Islet of Langerhans (tissue), 1 donor: Measurements from ENCODE around the gene NUP54.

ENCODE experiments used
- FAIRE-seq: peaks from one replicate; lab custom pipeline; 2011; peaks lifted over from hg19 to GRCh38; lab: Jason Lieb, UNC

Gene NUP54

DNA sequence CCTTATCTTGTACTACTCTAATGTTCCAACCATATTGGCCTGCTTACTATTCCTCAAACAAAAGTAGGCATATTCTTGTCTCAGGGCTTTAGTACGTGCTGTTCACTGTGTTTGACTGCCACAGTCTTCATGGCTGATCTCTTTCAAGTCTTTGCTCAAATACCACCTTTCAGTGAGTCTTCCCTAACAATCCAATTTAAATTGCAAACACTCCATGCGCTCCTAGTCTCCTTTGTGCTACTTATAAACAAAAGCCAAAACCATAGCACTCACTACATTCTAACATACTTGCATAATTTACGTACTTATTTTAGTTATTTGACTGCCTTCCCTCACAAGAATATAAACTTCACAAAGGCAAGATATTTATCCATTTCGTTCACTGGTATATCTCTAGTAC is 75.4 kb downstream of the NUP54 start:
- no peak for FAIRE-seq

DNA sequence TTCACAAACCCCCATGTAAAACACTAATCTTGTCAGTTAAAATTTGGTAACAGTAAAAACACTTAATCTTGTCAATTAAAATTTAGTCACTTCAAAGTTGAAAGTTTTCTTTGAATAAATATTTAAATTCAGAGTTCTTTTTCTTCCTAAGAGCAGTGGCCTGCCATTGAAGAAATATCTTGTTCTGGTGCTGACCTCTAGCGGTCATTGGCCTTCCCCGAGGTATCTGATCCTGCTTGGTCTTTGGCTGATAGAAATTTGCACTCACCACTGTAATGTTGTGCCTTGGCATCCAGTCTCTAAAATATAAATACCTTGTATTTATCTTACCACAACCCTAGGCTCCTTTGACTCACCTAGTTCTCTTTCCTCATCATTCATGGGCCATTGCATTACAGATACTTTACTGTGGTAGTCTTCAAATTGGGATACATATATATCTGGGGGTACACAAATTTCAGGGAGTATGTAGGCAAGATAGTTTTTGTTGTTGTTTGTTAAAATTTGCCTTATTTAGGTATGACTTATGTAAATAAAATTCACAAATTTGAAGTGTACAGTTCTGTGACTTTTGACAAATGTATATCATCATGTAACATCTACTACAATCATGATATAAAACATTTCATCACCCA is 80.4 kb downstream of the NUP54 start:
- FAIRE-seq: peak; percentile 96

DNA sequence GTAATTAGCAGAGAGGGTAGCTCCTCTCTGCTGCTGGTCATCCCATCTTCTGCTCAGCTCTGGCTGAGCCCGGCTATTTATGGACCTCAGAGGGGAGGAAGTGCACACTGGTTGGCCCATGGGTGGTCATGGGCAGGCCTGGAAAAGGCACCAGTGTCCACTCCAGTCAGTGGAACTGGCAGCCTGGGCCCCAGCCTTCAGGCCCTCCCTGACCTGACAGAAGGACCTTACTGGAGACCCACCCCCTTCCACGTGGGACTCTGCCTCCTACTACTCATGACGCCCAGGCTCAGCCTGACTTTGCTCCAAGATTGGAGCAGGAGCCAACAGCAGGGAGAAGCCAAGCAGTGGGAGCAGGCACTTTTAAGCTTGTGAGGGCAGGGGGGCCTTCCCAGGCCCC is 81.7 kb downstream of the NUP54 start:
- no peak for FAIRE-seq
